K562 (cell line): ENCODE data around the gene ACTR1B. TPM values are rescaled to one million over a fixed set of nuclear protein-coding genes. Genes with fewer than 3 reads are reported as not detected.

Experiments used
- ARID1B ChIP-seq: fragments of 450-650 bp; IDR thresholded peaks from 2 replicates; pipeline ENCODE4 v1.6.1; 2016; ENCODE audit warnings: antibody characterized with exemption, mild to moderate bottlenecking, inconsistent platforms
- CCAR2 ChIP-seq: fragments of 200-400 bp; formaldehyde crosslinking; IDR thresholded peaks from 2 replicates; pipeline ENCODE4 v1.6.1; 2017; ENCODE audit warnings: mild to moderate bottlenecking, low read depth, low read length
- ILF3 ChIP-seq: fragments of 450-650 bp; IDR thresholded peaks from 2 replicates; pipeline ENCODE4 v1.6.1; 2018; ENCODE audit warnings: antibody characterized with exemption, mild to moderate bottlenecking, moderate library complexity, borderline replicate concordance
- MNT ChIP-seq, 2 experiments: fragments of 450-650 bp; conservative IDR thresholded peaks; 2 replicates each; pipeline ENCODE4 v1.6.1; 2017; ENCODE audit warnings: mild to moderate bottlenecking in 2 of 2, moderate library complexity in 2 of 2
- SREBF2 ChIP-seq: sonication (generic); formaldehyde crosslinking; IDR thresholded peaks from 2 replicates; pipeline ENCODE4 v1.4.0; 2020; ENCODE audit warnings: mild to moderate bottlenecking, missing genetic modification reagents
- U2AF1 ChIP-seq: fragments of 200-400 bp; formaldehyde crosslinking; optimal IDR thresholded peaks from 2 replicates; pipeline ENCODE3; 2017; ENCODE audit warnings: mild to moderate bottlenecking, low read depth, low read length, moderate library complexity
- ZNF57 ChIP-seq: fragments of 450-650 bp; formaldehyde crosslinking; IDR thresholded peaks from 2 replicates; pipeline ENCODE4 v1.4.0; 2020; ENCODE audit warnings: mild to moderate bottlenecking, moderate library complexity
- ZNF586 ChIP-seq: fragments of 450-650 bp; formaldehyde crosslinking; conservative IDR thresholded peaks from 2 replicates; pipeline ENCODE4 v1.4.0; 2020; ENCODE audit warnings: mild to moderate bottlenecking, moderate library complexity
- polyA plus RNA-seq, 8 experiments: library from polyadenylated mRNA; depleted of rRNA in 4 of 8; stranded (reverse) in 5 of 8; unstranded in 3 of 8; fragments of >200 nt; fragmentation: Nextera tagmentation in 2 of 8; fragmentation: Illumina TruSeq in 1 of 8; extraction: Ambion mirVana in 2 of 8; extraction: Trizol in 1 of 8; gene quantifications; 2 replicates each; pipeline versions ENCODE4 v1.2.1 to v1.2.3, GENCODE V29; 2011 to 2014; ENCODE audit warnings: inconsistent platforms in 1 of 8, missing spikeins in 1 of 8
- total RNA-seq, 7 experiments: library from RNA; depleted of rRNA in 6 of 7; stranded (reverse); fragments of >200 nt in 6 of 7; fragmentation: Illumina TruSeq in 2 of 7; extraction: Trizol in 2 of 7; gene quantifications; 2 replicates each; pipeline versions ENCODE4 v1.2.1 to v1.2.3, GENCODE V29; 2011 to 2021; ENCODE audit warnings: low replicate concordance in 1 of 7
- TF ChIP-seq, protein P1 (sequence below): fragments of 200-600 bp; sonication (generic); IDR thresholded peaks from one replicate; pipeline ENCODE4 v1.6.1; 2012; ENCODE audit warnings: mild to moderate bottlenecking, low read depth, low read length, inconsistent platforms
- TF ChIP-seq, protein P2 (sequence below): fragments of 450-650 bp; IDR thresholded peaks from 2 replicates; pipeline ENCODE4 v1.6.1; 2018; ENCODE audit not compliant: partially characterized antibody

The ACTR1B gene
- total and polyA plus RNA-seq, 9 of the 15 experiments (the other 6 are each of a cell fraction or from before 2014, with no cell fraction given) = 0.49 to 42.3 (median 22.5) TPM

GRCh38 chr2:97656905-97657587 is 6.8 kb downstream of the ACTR1B start (continued):
- TF ChIP-seq, protein P1, sequence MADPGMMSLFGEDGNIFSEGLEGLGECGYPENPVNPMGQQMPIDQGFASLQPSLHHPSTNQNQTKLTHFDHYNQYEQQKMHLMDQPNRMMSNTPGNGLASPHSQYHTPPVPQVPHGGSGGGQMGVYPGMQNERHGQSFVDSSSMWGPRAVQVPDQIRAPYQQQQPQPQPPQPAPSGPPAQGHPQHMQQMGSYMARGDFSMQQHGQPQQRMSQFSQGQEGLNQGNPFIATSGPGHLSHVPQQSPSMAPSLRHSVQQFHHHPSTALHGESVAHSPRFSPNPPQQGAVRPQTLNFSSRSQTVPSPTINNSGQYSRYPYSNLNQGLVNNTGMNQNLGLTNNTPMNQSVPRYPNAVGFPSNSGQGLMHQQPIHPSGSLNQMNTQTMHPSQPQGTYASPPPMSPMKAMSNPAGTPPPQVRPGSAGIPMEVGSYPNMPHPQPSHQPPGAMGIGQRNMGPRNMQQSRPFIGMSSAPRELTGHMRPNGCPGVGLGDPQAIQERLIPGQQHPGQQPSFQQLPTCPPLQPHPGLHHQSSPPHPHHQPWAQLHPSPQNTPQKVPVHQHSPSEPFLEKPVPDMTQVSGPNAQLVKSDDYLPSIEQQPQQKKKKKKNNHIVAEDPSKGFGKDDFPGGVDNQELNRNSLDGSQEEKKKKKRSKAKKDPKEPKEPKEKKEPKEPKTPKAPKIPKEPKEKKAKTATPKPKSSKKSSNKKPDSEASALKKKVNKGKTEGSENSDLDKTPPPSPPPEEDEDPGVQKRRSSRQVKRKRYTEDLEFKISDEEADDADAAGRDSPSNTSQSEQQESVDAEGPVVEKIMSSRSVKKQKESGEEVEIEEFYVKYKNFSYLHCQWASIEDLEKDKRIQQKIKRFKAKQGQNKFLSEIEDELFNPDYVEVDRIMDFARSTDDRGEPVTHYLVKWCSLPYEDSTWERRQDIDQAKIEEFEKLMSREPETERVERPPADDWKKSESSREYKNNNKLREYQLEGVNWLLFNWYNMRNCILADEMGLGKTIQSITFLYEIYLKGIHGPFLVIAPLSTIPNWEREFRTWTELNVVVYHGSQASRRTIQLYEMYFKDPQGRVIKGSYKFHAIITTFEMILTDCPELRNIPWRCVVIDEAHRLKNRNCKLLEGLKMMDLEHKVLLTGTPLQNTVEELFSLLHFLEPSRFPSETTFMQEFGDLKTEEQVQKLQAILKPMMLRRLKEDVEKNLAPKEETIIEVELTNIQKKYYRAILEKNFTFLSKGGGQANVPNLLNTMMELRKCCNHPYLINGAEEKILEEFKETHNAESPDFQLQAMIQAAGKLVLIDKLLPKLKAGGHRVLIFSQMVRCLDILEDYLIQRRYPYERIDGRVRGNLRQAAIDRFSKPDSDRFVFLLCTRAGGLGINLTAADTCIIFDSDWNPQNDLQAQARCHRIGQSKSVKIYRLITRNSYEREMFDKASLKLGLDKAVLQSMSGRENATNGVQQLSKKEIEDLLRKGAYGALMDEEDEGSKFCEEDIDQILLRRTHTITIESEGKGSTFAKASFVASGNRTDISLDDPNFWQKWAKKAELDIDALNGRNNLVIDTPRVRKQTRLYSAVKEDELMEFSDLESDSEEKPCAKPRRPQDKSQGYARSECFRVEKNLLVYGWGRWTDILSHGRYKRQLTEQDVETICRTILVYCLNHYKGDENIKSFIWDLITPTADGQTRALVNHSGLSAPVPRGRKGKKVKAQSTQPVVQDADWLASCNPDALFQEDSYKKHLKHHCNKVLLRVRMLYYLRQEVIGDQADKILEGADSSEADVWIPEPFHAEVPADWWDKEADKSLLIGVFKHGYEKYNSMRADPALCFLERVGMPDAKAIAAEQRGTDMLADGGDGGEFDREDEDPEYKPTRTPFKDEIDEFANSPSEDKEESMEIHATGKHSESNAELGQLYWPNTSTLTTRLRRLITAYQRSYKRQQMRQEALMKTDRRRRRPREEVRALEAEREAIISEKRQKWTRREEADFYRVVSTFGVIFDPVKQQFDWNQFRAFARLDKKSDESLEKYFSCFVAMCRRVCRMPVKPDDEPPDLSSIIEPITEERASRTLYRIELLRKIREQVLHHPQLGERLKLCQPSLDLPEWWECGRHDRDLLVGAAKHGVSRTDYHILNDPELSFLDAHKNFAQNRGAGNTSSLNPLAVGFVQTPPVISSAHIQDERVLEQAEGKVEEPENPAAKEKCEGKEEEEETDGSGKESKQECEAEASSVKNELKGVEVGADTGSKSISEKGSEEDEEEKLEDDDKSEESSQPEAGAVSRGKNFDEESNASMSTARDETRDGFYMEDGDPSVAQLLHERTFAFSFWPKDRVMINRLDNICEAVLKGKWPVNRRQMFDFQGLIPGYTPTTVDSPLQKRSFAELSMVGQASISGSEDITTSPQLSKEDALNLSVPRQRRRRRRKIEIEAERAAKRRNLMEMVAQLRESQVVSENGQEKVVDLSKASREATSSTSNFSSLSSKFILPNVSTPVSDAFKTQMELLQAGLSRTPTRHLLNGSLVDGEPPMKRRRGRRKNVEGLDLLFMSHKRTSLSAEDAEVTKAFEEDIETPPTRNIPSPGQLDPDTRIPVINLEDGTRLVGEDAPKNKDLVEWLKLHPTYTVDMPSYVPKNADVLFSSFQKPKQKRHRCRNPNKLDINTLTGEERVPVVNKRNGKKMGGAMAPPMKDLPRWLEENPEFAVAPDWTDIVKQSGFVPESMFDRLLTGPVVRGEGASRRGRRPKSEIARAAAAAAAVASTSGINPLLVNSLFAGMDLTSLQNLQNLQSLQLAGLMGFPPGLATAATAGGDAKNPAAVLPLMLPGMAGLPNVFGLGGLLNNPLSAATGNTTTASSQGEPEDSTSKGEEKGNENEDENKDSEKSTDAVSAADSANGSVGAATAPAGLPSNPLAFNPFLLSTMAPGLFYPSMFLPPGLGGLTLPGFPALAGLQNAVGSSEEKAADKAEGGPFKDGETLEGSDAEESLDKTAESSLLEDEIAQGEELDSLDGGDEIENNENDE = no peak
- TF ChIP-seq U2AF1 (no peak), ZNF57 (no peak), ILF3 (no peak), ARID1B (no peak), ZNF586 (CRISPR knock-in tag) (no peak), SREBF2 (CRISPR knock-in tag) (no peak), CCAR2 (no peak), MNT (conservative IDR thresholded peaks at IDR 0.05) (peak; percentile 40 to 41; a peak in 1 of 4 replicates)
- TF ChIP-seq, protein P2, sequence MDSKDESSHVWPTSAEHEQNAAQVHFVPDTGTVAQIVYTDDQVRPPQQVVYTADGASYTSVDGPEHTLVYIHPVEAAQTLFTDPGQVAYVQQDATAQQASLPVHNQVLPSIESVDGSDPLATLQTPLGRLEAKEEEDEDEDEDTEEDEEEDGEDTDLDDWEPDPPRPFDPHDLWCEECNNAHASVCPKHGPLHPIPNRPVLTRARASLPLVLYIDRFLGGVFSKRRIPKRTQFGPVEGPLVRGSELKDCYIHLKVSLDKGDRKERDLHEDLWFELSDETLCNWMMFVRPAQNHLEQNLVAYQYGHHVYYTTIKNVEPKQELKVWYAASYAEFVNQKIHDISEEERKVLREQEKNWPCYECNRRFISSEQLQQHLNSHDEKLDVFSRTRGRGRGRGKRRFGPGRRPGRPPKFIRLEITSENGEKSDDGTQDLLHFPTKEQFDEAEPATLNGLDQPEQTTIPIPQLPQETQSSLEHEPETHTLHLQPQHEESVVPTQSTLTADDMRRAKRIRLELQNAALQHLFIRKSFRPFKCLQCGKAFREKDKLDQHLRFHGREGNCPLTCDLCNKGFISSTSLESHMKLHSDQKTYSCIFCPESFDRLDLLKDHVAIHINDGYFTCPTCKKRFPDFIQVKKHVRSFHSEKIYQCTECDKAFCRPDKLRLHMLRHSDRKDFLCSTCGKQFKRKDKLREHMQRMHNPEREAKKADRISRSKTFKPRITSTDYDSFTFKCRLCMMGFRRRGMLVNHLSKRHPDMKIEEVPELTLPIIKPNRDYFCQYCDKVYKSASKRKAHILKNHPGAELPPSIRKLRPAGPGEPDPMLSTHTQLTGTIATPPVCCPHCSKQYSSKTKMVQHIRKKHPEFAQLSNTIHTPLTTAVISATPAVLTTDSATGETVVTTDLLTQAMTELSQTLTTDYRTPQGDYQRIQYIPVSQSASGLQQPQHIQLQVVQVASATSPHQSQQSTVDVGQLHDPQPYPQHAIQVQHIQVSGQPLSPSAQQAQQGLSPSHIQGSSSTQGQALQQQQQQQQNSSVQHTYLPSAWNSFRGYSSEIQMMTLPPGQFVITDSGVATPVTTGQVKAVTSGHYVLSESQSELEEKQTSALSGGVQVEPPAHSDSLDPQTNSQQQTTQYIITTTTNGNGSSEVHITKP = peak; percentile 68
- TF ChIP-seq, all 486 proteins: peak for 8
